ENCODE measurements around the gene SRPK1. TPM values are rescaled to one million over a fixed set of nuclear protein-coding genes. Genes with fewer than 3 reads are reported as not detected.

SRPK1 gene
- total and polyA plus RNA-seq, 2 of the 13 experiments (the other 11 are each of a cell fraction or from before 2014, with no cell fraction given), result 56.4 to 142 TPM

- TF ChIP-seq ZNF512B (CRISPR knock-in tag; IDR thresholded peaks at IDR 0.05; ENCODE audit: borderline replicate concordance) (no peak), ZNF616 (CRISPR knock-in tag; IDR thresholded peaks at IDR 0.05; ENCODE audit: low read depth) (peak; percentile 88; the same call in 1 of the 2 replicates), TAF1 (CRISPR knock-in tag; IDR thresholded peaks at IDR 0.05) (peak; percentile 46; the same call in 1 of the 2 replicates), ZNF326 (CRISPR knock-in tag; IDR thresholded peaks at IDR 0.05; ENCODE audit: borderline replicate concordance) (peak; percentile 80; the same call in 1 of the 2 replicates), MLLT10 (CRISPR knock-in tag; IDR thresholded peaks at IDR 0.05) (no peak), ZSCAN20 (CRISPR knock-in tag; IDR thresholded peaks at IDR 0.05; ENCODE audit: borderline replicate concordance) (peak; percentile 99; the same call in 1 of the 2 replicates), ZNF598 (CRISPR knock-in tag; IDR thresholded peaks at IDR 0.05; ENCODE audit: borderline replicate concordance) (peak; percentile 98; the same call in 1 of the 2 replicates), NR2C2 (CRISPR knock-in tag; IDR thresholded peaks at IDR 0.05; ENCODE audit: borderline replicate concordance) (peak; percentile 67), ZBTB37 (CRISPR knock-in tag; IDR thresholded peaks at IDR 0.05) (no peak), ZNF652 (CRISPR knock-in tag; IDR thresholded peaks at IDR 0.05; ENCODE audit: borderline replicate concordance, low read depth) (peak; percentile 51; the same call in 1 of the 2 replicates), KDM5A (IDR thresholded peaks at IDR 0.05; ENCODE audit: borderline replicate concordance, low read length) (no peak), SIX4 (CRISPR knock-in tag; IDR thresholded peaks at IDR 0.05) (peak; percentile 92), ZNF441 (CRISPR knock-in tag; IDR thresholded peaks at IDR 0.05; ENCODE audit: borderline replicate concordance) (peak; percentile 98), ZFP91 (CRISPR knock-in tag; IDR thresholded peaks at IDR 0.05; ENCODE audit: borderline replicate concordance) (peak; percentile 86), CC2D1A (CRISPR knock-in tag; IDR thresholded peaks at IDR 0.05) (peak; percentile 96; the same call in 1 of the 2 replicates), ZNF788 (CRISPR knock-in tag; IDR thresholded peaks at IDR 0.05; ENCODE audit: borderline replicate concordance) (peak; percentile 93; the same call in 1 of the 2 replicates), WIZ (CRISPR knock-in tag; IDR thresholded peaks at IDR 0.05) (peak; percentile 100), CERS6 (CRISPR knock-in tag; IDR thresholded peaks at IDR 0.05) (peak; percentile 85; the same call in 1 of the 2 replicates), TCF7 (IDR thresholded peaks at IDR 0.05; ENCODE audit: low read depth) (no peak), ZNF207 (IDR thresholded peaks at IDR 0.05; ENCODE audit: borderline replicate concordance) (no peak), RFXAP (CRISPR knock-in tag; IDR thresholded peaks at IDR 0.05; ENCODE audit: borderline replicate concordance) (peak; percentile 96), FOXM1 (CRISPR knock-in tag; IDR thresholded peaks at IDR 0.05) (peak; percentile 88), ZMYM3 (CRISPR knock-in tag; IDR thresholded peaks at IDR 0.05) (no peak)
These were observed 115.7 kb downstream of the SRPK1 start, which contains the start of gene LHFPL5 (continued) for GRCh38 chr6:35804996-35805736.

Measured in HepG2 (cell line).